HEK293 (cell line): ENCODE results near the gene TFR2.
A peak's percentile ranks its signal among the peaks of the same experiment; 100 is the strongest.

Experiments
- CTCF ChIA-PET: fragments of 350-600 bp; formaldehyde crosslinking; extraction: SDS; loops from one replicate; lab custom pipeline; 2021; ENCODE audit warnings: antibody characterized with exemption; lab: Yijun Ruan, JAX
- POLR2A ChIA-PET: fragments of 300-600 bp; formaldehyde crosslinking; extraction: SDS; loops from one replicate; lab custom pipeline; 2020; ENCODE audit warnings: antibody characterized with exemption, inconsistent platforms; lab: Yijun Ruan, JAX
- H3K27ac ChIP-seq: fragments of 200-500 bp; sonication (Bioruptor generic); 2 replicates; pipeline ENCODE4 v1.5.1; 2014; ENCODE audit warnings: low read depth, low read length, control low read depth, inconsistent platforms; ENCODE audit errors: extremely low read depth
- H3K36me3 ChIP-seq, 2 experiments: fragments of 200-500 bp in 1 of 2; sonication (Bioruptor generic) in 1 of 2; 1 replicate in 1 of 2; 2 replicates in 1 of 2; pipeline ENCODE4 v1.5.1; 2014 to 2017; ENCODE audit warnings: inconsistent platforms in 2 of 2, low read length in 2 of 2; ENCODE audit not compliant: control insufficient read depth in 2 of 2, insufficient read depth in 1 of 2
- H3K4me1 ChIP-seq: fragments of 200-500 bp; sonication (Bioruptor generic); 2 replicates; pipeline ENCODE4 v1.5.1; 2014; ENCODE audit warnings: mild to moderate bottlenecking, low read length, inconsistent platforms; ENCODE audit not compliant: control insufficient read depth, insufficient read depth
- H3K4me3 ChIP-seq: 2 replicates; pipeline ENCODE4 v1.5.1; 2011; ENCODE audit warnings: low read depth, mild to moderate bottlenecking, control low read depth, low read length, moderate library complexity
- H3K9me3 ChIP-seq: fragments of 200-500 bp; sonication (Bioruptor generic); 2 replicates; pipeline ENCODE4 v1.5.1; 2014; ENCODE audit warnings: low read depth, low read length, inconsistent platforms; ENCODE audit not compliant: control insufficient read depth, insufficient read depth
- BCL11B ChIP-seq: fragments of 450-650 bp; formaldehyde crosslinking; IDR thresholded peaks from 2 replicates; pipeline ENCODE4 v1.5.1; 2016; ENCODE audit warnings: low read depth, missing biosample characterization, missing genetic modification characterization
- GLI4 ChIP-seq: fragments of 450-650 bp; formaldehyde crosslinking; IDR thresholded peaks from 2 replicates; pipeline ENCODE4 v1.5.1; 2016; ENCODE audit warnings: missing biosample characterization, missing genetic modification characterization
- GLIS2 ChIP-seq: fragments of 450-650 bp; formaldehyde crosslinking; IDR thresholded peaks from 2 replicates; pipeline ENCODE4 v1.5.1; 2016; ENCODE audit warnings: missing biosample characterization, missing genetic modification characterization
- KLF9 ChIP-seq: fragments of 450-650 bp; formaldehyde crosslinking; IDR thresholded peaks from 2 replicates; pipeline ENCODE4 v1.5.1; 2016; ENCODE audit warnings: missing biosample characterization, missing genetic modification characterization, low read depth
- MZF1 ChIP-seq: fragments of 450-650 bp; formaldehyde crosslinking; IDR thresholded peaks from 2 replicates; pipeline ENCODE4 v1.5.1; 2017; ENCODE audit warnings: missing biosample characterization, missing genetic modification characterization, borderline replicate concordance
- PATZ1 ChIP-seq: fragments of 450-650 bp; formaldehyde crosslinking; IDR thresholded peaks from 2 replicates; pipeline ENCODE4 v1.5.1; 2016; ENCODE audit warnings: missing biosample characterization, missing genetic modification characterization
- SCRT1 ChIP-seq: fragments of 450-650 bp; formaldehyde crosslinking; IDR thresholded peaks from 2 replicates; pipeline ENCODE4 v1.5.1; 2016; ENCODE audit warnings: missing biosample characterization, missing genetic modification characterization, borderline replicate concordance
- SETDB1 ChIP-seq: IDR thresholded peaks from one replicate; pipeline ENCODE4 v1.6.1; 2017; ENCODE audit warnings: mild to moderate bottlenecking, low read length, moderate library complexity, mixed read lengths; ENCODE audit not compliant: insufficient read length
- TRIM28 ChIP-seq: IDR thresholded peaks from 2 replicates; pipeline ENCODE4 v1.6.1; 2011; ENCODE audit warnings: low read length, control low read depth, borderline replicate concordance
- ZBTB20 ChIP-seq: fragments of 450-650 bp; formaldehyde crosslinking; IDR thresholded peaks from 2 replicates; pipeline ENCODE4 v1.5.1; 2016; ENCODE audit warnings: missing biosample characterization, missing genetic modification characterization
- ZBTB21 ChIP-seq: fragments of 450-650 bp; formaldehyde crosslinking; IDR thresholded peaks from 2 replicates; pipeline ENCODE4 v1.5.1; 2017; ENCODE audit warnings: missing biosample characterization, missing genetic modification characterization
- ZEB2 ChIP-seq: fragments of 450-650 bp; formaldehyde crosslinking; IDR thresholded peaks from 2 replicates; pipeline ENCODE4 v1.5.1; 2016; ENCODE audit warnings: missing biosample characterization, missing genetic modification characterization
- ZFHX2 ChIP-seq: fragments of 450-650 bp; formaldehyde crosslinking; conservative IDR thresholded peaks from 2 replicates; pipeline ENCODE4 v1.5.1; 2016; ENCODE audit warnings: missing biosample characterization, missing genetic modification characterization
- ZFP3 ChIP-seq: fragments of 450-650 bp; formaldehyde crosslinking; IDR thresholded peaks from 2 replicates; pipeline ENCODE4 v1.5.1; 2016; ENCODE audit warnings: low read depth, missing biosample characterization, missing genetic modification characterization
- ZNF121 ChIP-seq: fragments of 450-650 bp; formaldehyde crosslinking; IDR thresholded peaks from 2 replicates; pipeline ENCODE4 v1.5.1; 2016; ENCODE audit warnings: missing biosample characterization, missing genetic modification characterization
- ZNF169 ChIP-seq: fragments of 450-650 bp; formaldehyde crosslinking; IDR thresholded peaks from 2 replicates; pipeline ENCODE4 v1.5.1; 2016; ENCODE audit warnings: missing biosample characterization, missing genetic modification characterization
- ZNF239 ChIP-seq: fragments of 450-650 bp; formaldehyde crosslinking; IDR thresholded peaks from 2 replicates; pipeline ENCODE4 v1.5.1; 2016; ENCODE audit warnings: missing biosample characterization, missing genetic modification characterization
- ZNF24 ChIP-seq: fragments of 450-650 bp; formaldehyde crosslinking; IDR thresholded peaks from 2 replicates; pipeline ENCODE4 v1.5.1; 2016; ENCODE audit warnings: missing biosample characterization, missing genetic modification characterization
- ZNF274 ChIP-seq, 2 experiments: fragments of 200-500 bp in 1 of 2; fragments of 450-650 bp in 1 of 2; sonication (Bioruptor generic) in 1 of 2; formaldehyde crosslinking in 1 of 2; IDR thresholded peaks; 2 replicates each; pipeline versions ENCODE4 v1.5.1 to v1.6.1; 2014 to 2016; ENCODE audit warnings: borderline replicate concordance in 1 of 2, inconsistent platforms in 1 of 2, low read length in 1 of 2, missing biosample characterization in 1 of 2, missing genetic modification characterization in 1 of 2
- ZNF292 ChIP-seq: fragments of 450-650 bp; formaldehyde crosslinking; IDR thresholded peaks from 2 replicates; pipeline ENCODE4 v1.5.1; 2016; ENCODE audit warnings: low read depth, missing biosample characterization, missing genetic modification characterization, borderline replicate concordance
- ZNF394 ChIP-seq: fragments of 450-650 bp; formaldehyde crosslinking; IDR thresholded peaks from 2 replicates; pipeline ENCODE4 v1.5.1; 2016; ENCODE audit warnings: missing biosample characterization, missing genetic modification characterization, mild to moderate bottlenecking, moderate library complexity, borderline replicate concordance
- ZNF473 ChIP-seq: fragments of 450-650 bp; formaldehyde crosslinking; IDR thresholded peaks from 2 replicates; pipeline ENCODE4 v1.5.1; 2017; ENCODE audit warnings: missing biosample characterization, missing genetic modification characterization
- ZNF501 ChIP-seq: fragments of 450-650 bp; formaldehyde crosslinking; IDR thresholded peaks from 2 replicates; pipeline ENCODE4 v1.5.1; 2016; ENCODE audit warnings: missing biosample characterization, missing genetic modification characterization
- ZNF585B ChIP-seq: fragments of 450-650 bp; formaldehyde crosslinking; IDR thresholded peaks from 2 replicates; pipeline ENCODE4 v1.5.1; 2016; ENCODE audit warnings: missing biosample characterization, missing genetic modification characterization
- ZNF610 ChIP-seq: fragments of 450-650 bp; formaldehyde crosslinking; IDR thresholded peaks from 2 replicates; pipeline ENCODE4 v1.5.1; 2016; ENCODE audit warnings: missing biosample characterization, missing genetic modification characterization, borderline replicate concordance
- ZSCAN23 ChIP-seq: fragments of 450-650 bp; formaldehyde crosslinking; IDR thresholded peaks from 2 replicates; pipeline ENCODE4 v1.5.1; 2016; ENCODE audit warnings: missing biosample characterization, missing genetic modification characterization
- TF ChIP-seq, protein P1 (sequence below): fragments of 450-650 bp; formaldehyde crosslinking; IDR thresholded peaks from 2 replicates; pipeline ENCODE4 v1.5.1; 2016; ENCODE audit warnings: missing biosample characterization, missing genetic modification characterization, low read depth
- TF ChIP-seq, protein P2 (sequence below): fragments of 450-650 bp; formaldehyde crosslinking; IDR thresholded peaks from 2 replicates; pipeline ENCODE4 v1.5.1; 2017; ENCODE audit warnings: missing biosample characterization, missing genetic modification characterization

TFR2 gene

GRCh38 chr7:100572949-100573675 is 68.2 kb downstream of the TFR2 start:
- ChIA-PET CTCF (interaction anchor here (1.5 kb wide), 1 partner anchor 9 kb away, joined by 6 read pairs; no protein-coding TSS in a partner anchor), POLR2A (interaction anchor here (0.6 to 1.7 kb wide), 3 partner anchors 8 to 13 kb away, joined by 3 to 10 read pairs (median 3); partner anchors contain the start of genes FBXO24 and LRCH4)
- Histone ChIP-seq H3K4me1 (peaks cover 2% of the 10 kb centered on the region; the same call in 1 of the 2 replicates), H3K27ac (no peak overlapping the region), H3K36me3 (peaks cover 0 to 23% of the 10 kb centered on the region in 2 experiments; a peak in 1 of 3 replicates), H3K9me3 (no peaks in the 10 kb centered on the region), H3K4me3 (no peak overlapping the region)
- TF ChIP-seq ZNF501 (no peak), GLIS2 (peak; percentile 35), PATZ1 (peak; percentile 18; the same call in 1 of the 2 replicates), ZNF274 (IDR thresholded peaks at IDR 0.05; ENCODE audit: low read length) (no peak), ZNF274 (tag by site-specific recombination; IDR thresholded peaks at IDR 0.05; ENCODE audit: borderline replicate concordance) (no peak), MZF1 (no peak)

DNA sequence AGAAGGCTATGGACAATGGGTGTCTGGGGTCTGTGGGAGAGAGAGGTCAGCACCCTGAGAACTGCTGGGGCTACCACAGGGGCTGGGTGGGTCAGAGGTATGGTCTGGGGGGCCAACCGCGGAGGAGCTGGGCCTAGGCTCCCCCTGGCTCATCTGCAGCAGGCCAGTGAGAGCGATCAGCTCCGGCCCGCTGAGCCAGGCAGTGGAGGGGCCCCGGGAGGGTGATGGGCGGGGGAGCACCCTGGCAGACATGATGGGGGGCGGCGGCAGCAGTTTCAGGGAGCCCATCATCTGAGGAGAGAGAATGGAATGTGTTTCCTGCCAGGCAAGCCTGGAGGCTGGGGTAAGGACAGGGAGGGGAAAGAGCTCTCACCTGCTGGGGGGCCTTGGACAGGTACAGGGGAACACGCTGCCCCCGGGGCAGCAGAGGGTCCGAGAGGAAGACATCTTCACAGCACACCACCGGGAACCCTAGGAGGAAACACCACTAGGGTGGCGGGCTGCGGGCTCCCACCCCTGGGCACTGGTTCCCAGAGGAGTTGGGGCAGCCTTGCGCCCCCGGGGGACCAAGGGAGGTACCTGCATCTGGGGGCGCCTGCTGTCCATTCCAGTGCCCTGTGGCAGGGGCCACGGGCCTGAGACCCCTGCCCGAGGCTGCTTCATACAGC is 68.9 kb downstream of the TFR2 start:
- CTCF ChIA-PET, result interaction anchor here (1.5 kb wide), 1 partner anchor 9 kb away, joined by 6 read pairs; no protein-coding TSS in a partner anchor
- Histone ChIP-seq H3K36me3 (peaks cover 0 to 16% of the 10 kb centered on the region in 2 experiments; a peak in 1 of 3 replicates), H3K9me3 (no peaks in the 10 kb centered on the region), H3K27ac (no peak overlapping the region), H3K4me1 (peaks cover 2% of the 10 kb centered on the region; the same call in 1 of the 2 replicates), H3K4me3 (no peak overlapping the region)
- POLR2A ChIA-PET, result interaction anchor here (0.6 to 1.7 kb wide), 3 partner anchors 8 to 14 kb away, joined by 3 to 10 read pairs (median 3); partner anchors contain the start of genes FBXO24 and LRCH4
- no peak for TF ChIP-seq SETDB1
- TF ChIP-seq, protein P1, sequence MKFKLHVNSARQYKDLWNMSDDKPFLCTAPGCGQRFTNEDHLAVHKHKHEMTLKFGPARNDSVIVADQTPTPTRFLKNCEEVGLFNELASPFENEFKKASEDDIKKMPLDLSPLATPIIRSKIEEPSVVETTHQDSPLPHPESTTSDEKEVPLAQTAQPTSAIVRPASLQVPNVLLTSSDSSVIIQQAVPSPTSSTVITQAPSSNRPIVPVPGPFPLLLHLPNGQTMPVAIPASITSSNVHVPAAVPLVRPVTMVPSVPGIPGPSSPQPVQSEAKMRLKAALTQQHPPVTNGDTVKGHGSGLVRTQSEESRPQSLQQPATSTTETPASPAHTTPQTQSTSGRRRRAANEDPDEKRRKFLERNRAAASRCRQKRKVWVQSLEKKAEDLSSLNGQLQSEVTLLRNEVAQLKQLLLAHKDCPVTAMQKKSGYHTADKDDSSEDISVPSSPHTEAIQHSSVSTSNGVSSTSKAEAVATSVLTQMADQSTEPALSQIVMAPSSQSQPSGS (tag by site-specific recombination), result no peak
- no peak for TF ChIP-seq ZNF24 (tag by site-specific recombination)
- TF ChIP-seq ZNF610 (tag by site-specific recombination), result no peak
- no peak for TF ChIP-seq KLF9
- TF ChIP-seq ZNF292 (tag by site-specific recombination), result no peak
- 0 out of 2 replicates have a peak, but pooled peaks have one; percentile 19 for TF ChIP-seq BCL11B (tag by site-specific recombination)
- TF ChIP-seq ZEB2 (tag by site-specific recombination), result no peak
- TF ChIP-seq ZBTB21 (tag by site-specific recombination), result no peak
- TF ChIP-seq ZNF394 (tag by site-specific recombination), result no peak
- TF ChIP-seq SCRT1 (tag by site-specific recombination), result no peak
- TF ChIP-seq ZNF169, result no peak
- TF ChIP-seq ZNF585B, result no peak
- TF ChIP-seq, protein P2, sequence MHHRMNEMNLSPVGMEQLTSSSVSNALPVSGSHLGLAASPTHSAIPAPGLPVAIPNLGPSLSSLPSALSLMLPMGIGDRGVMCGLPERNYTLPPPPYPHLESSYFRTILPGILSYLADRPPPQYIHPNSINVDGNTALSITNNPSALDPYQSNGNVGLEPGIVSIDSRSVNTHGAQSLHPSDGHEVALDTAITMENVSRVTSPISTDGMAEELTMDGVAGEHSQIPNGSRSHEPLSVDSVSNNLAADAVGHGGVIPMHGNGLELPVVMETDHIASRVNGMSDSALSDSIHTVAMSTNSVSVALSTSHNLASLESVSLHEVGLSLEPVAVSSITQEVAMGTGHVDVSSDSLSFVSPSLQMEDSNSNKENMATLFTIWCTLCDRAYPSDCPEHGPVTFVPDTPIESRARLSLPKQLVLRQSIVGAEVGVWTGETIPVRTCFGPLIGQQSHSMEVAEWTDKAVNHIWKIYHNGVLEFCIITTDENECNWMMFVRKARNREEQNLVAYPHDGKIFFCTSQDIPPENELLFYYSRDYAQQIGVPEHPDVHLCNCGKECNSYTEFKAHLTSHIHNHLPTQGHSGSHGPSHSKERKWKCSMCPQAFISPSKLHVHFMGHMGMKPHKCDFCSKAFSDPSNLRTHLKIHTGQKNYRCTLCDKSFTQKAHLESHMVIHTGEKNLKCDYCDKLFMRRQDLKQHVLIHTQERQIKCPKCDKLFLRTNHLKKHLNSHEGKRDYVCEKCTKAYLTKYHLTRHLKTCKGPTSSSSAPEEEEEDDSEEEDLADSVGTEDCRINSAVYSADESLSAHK, result peak; percentile 97
- TF ChIP-seq ZSCAN23 (tag by site-specific recombination), result no peak
- TF ChIP-seq MZF1, result no peak
- TF ChIP-seq ZFHX2, result no peak
- peak; percentile 16; the same call in 1 of the 2 replicates for TF ChIP-seq ZBTB20 (tag by site-specific recombination)
- TF ChIP-seq TRIM28, result no peak
- no peak for TF ChIP-seq ZFP3 (tag by site-specific recombination)
- no peak for TF ChIP-seq GLI4 (tag by site-specific recombination)
- TF ChIP-seq ZNF473 (tag by site-specific recombination), result no peak
- TF ChIP-seq ZNF239 (tag by site-specific recombination), result no peak
- no peak for TF ChIP-seq ZNF121
